ENCODE results near the gene S100A11. TPM values are rescaled to one million over a fixed set of nuclear protein-coding genes. Genes with fewer than 3 reads are reported as not detected.

S100A11 gene
- total and polyA plus RNA-seq, 9 of the 15 experiments (the other 6 are each of a cell fraction or from before 2014, with no cell fraction given), result 131 to 808 (median 235) TPM

- TF ChIP-seq MNT (conservative IDR thresholded peaks at IDR 0.05) (peak; percentile 57 to 73; a peak in 3 of 4 replicates), ZNF311 (CRISPR knock-in tag; IDR thresholded peaks at IDR 0.05) (no peak), SAFB (IDR thresholded peaks at IDR 0.05; ENCODE audit: borderline replicate concordance, low read depth, low read length) (no peak), MYBL2 (IDR thresholded peaks at IDR 0.05; ENCODE audit: low read depth) (no peak), MYBL2 (CRISPR knock-in tag; IDR thresholded peaks at IDR 0.05; ENCODE audit: borderline replicate concordance) (no peak), EP300 (IDR thresholded peaks at IDR 0.05; ENCODE audit: low read length) (no peak), IRF9 (tag; IDR thresholded peaks at IDR 0.05) (no peak), USF2 (CRISPR knock-in tag; IDR thresholded peaks at IDR 0.05) (no peak), NCOA4 (IDR thresholded peaks at IDR 0.05; ENCODE audit: partially characterized antibody) (no peak), POLR2G (IDR thresholded peaks at IDR 0.05; ENCODE audit: low read depth, low read length) (peak; percentile 95), ZC3H8 (IDR thresholded peaks at IDR 0.05) (no peak), ZNF431 (CRISPR knock-in tag; IDR thresholded peaks at IDR 0.05) (no peak), DNMT1 (IDR thresholded peaks at IDR 0.05) (no peak), HNRNPUL1 (IDR thresholded peaks at IDR 0.05; ENCODE audit: low read length) (no peak), ZNF239 (CRISPR knock-in tag; IDR thresholded peaks at IDR 0.05) (no peak), ZC3H4 (CRISPR knock-in tag; IDR thresholded peaks at IDR 0.05; ENCODE audit: borderline replicate concordance) (no peak), SMAD4 (CRISPR knock-in tag; conservative IDR thresholded peaks at IDR 0.05) (peak; percentile 41), RNF2 (IDR thresholded peaks at IDR 0.05) (peak; percentile 48; the same call in 1 of the 2 replicates), STAG1 (CRISPR knock-in tag; IDR thresholded peaks at IDR 0.05; ENCODE audit: borderline replicate concordance) (no peak), ZMIZ1 (IDR thresholded peaks at IDR 0.05; ENCODE audit: low read depth in 2 of 2, low read length in 2 of 2) (no peak)
Observed at GRCh38 chr1:152036267-152037216, at the start of gene S100A11 (continued).
